GM12892 (cell line): ENCODE data around the gene UBXN6.

ENCODE experiments used
- DNase-seq: peaks from one replicate; pipeline ENCODE4 v3.0.0; 2011; ENCODE audit not compliant: insufficient read length
- FAIRE-seq: peaks from 2 replicates; lab custom pipeline; 2011; peaks lifted over from hg19 to GRCh38; lab: Jason Lieb, UNC
- POLR2A ChIP-seq: IDR thresholded peaks from 2 replicates; pipeline ENCODE4 v1.6.1; 2011; ENCODE audit warnings: low read depth, low read length, control low read depth
- POLR2AphosphoS5 ChIP-seq: IDR thresholded peaks from 2 replicates; pipeline ENCODE4 v1.6.1; 2011; ENCODE audit warnings: low read depth, low read length, control low read depth
- TAF1 ChIP-seq: IDR thresholded peaks from 2 replicates; pipeline ENCODE4 v1.6.1; 2011; ENCODE audit warnings: low read depth, mild to moderate bottlenecking, control low read depth, low read length, borderline replicate concordance

The UBXN6 gene

DNA sequence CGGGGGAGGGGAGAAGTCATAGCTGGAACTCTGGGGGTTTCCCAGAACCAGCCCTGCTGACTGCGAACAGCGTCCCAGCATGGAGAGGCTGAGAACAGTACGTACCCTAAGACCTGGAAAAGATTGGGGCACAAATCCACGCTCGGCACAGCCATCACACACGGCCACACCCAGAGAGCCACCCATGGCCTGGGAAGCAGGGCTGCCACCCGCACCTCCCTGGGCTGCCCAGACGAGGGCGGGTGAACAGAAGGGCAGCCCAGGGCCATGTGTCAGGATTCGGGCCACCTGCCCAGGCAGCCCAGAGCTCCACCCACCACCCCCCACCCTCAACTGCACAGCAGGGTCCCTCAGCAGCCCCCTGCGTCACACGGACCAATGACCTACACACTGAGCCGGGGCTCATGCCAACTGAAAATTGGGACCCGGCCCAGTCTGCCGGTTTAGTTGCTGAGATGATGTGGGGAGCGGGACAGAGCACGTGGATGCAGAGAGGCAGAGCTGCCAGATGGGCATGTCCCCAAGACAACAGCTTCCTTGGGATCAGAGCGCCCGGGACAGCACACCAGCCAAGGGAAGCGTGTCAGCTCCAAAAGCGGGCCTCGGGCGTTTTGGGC, 8.5 kb downstream of the UBXN6 start:
- DNase-seq (no peak), FAIRE-seq (no peak)
- TF ChIP-seq POLR2AphosphoS5 (no peak), TAF1 (no peak), POLR2A (no peak)

DNA sequence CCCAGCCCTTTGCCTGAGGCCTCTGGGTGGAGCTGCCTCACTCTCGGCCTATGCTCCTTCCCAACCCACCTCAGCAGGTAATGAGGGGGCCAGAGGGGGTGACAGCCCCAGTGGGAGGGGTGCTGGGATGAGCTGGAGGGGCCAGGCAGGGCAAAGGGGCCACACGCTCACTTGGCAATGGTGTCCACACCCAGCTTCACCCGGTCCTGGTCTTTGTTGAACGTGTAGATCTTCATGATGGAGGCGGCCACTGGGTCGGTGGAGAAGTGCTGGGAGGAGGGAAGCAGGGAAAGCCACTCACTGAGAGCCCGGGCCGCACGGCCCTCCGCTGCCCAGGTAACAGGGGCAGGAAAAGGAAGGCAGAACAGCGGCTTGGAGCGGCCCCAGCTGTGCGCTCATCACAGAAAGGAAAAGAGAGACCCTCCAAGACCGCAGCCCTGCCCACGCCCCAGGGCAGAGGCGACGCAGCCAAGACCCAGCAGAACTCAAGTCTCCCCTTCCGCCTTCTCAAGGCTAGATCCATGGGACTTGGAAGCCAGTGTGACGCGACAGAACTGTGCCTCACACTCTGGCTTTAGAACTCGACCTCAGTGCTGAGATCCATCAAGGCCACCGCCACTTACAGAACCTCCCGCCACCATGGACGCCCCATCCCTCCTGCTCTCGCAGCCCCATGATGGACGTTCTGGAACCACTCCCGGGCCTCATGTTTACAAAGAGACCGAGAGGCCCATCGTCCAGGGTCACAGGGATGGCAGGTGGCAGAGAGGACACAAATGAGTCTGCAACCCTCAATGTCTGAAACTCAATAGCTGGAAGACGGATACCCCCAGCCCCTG, 9.2 kb downstream of the UBXN6 start:
- no peak for TF ChIP-seq TAF1
- FAIRE-seq: no peak
- DNase-seq: no peak

DNA sequence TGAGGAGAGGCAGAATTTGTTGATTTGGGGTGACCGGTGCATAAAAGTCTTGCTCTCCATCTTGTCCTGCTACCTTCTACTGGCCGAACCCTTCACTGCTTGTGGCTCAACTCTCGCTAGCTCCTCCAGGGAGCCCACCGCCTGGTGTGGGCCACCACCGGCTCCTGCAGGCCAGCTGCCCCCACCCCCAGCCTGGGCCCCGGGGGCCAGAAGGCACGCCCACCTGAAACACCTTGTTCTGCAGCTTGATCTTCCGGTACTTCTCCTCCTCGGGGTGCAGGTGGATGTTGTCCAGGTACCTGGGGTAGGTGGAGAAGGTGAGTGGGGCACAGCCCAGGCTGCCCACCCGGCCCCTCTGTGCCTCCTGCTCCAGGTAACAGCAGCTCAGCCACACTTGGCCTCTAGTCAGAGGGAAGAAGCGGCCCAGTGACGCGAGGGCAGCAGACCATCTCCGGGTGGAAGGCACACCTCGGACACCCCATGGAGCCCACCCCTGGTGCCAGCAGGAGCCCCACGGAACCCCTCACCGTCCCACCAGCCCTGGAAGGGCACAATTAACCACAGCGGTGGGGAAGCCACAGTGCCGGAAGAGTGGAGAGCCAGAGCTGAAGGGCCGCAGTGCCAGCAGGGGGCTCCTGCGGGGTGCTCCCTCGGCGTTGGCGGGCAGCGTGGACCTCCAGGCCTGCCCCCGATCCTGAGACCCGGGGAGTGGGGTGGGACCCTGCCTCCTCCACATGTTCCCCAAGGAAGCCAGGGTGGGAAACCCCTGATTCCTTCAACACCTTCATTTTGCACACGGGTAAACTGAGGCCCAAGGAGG, 10.1 kb downstream of the UBXN6 start:
- no peak for FAIRE-seq

DNA sequence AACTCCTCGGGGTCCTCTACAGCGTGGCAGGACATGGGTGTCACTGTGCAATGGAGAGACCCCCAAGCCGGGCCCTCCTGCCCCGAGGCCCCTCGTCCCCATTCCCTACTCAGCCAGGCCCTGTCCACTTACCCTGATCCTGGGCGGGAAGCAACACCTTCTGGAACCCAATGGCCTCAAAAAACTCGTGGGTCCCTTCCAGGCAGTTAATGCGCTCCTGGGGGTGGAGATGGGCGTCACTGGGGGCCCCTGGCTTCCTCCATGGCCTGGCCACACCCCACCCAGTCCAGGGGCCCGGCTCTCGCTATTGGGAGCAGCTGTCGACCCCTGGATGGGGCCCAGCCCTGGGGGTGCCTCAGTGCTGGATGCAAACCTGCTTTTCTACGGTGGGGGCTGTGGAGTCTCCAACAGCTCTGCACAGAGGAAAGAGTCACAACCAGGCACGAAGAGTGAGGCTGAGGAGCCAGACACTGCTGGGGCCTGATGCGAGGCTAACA, 10.8 kb downstream of the UBXN6 start:
- DNase-seq (no peak), FAIRE-seq (no peak)
- TF ChIP-seq TAF1 (no peak), POLR2AphosphoS5 (no peak), POLR2A (no peak)

More for the DNA sequence above, 10.1 kb downstream of the UBXN6 start:
- DNase-seq: no peak
- TF ChIP-seq POLR2A (no peak), TAF1 (no peak), POLR2AphosphoS5 (no peak)

DNA sequence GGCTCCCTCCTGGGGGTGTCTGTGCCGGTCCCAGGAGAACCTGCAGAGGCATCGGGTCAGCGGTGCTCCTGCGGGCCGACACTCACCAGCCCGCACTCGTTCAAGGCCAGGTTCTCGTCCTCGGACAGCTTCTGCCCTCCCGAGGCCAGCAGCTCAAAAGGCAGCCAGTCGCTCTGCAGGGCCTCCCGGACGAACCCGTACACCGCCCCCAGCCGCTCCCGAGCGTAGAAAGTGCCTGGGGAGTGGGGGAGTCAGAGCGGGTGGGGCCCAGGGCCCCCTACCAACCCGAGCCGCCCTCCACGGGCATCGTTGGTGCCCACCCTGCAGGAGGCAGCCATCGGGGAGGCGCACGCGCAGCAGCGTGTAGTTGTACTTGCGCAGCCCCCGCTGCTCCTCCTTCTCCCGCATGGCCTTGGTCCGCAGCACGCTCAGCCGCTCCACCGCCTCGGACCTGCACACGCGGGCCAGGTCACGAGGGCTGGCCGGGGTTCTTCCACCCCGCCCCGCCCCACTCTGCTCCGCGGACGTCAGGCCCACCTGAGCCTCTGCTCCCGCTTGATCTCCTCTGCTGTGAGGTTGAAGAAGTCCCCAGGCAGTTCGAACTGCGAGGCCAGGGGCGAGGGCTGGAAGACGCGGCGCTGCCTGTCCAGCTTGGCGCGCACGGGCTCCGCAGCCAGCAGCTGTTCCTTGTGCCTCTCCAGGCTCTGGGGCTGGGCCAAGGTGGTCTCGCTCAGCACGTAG, 11.5 kb downstream of the UBXN6 start:
- TF ChIP-seq TAF1 (no peak), POLR2AphosphoS5 (no peak), POLR2A (no peak)
- DNase-seq (no peak), FAIRE-seq (no peak)

DNA sequence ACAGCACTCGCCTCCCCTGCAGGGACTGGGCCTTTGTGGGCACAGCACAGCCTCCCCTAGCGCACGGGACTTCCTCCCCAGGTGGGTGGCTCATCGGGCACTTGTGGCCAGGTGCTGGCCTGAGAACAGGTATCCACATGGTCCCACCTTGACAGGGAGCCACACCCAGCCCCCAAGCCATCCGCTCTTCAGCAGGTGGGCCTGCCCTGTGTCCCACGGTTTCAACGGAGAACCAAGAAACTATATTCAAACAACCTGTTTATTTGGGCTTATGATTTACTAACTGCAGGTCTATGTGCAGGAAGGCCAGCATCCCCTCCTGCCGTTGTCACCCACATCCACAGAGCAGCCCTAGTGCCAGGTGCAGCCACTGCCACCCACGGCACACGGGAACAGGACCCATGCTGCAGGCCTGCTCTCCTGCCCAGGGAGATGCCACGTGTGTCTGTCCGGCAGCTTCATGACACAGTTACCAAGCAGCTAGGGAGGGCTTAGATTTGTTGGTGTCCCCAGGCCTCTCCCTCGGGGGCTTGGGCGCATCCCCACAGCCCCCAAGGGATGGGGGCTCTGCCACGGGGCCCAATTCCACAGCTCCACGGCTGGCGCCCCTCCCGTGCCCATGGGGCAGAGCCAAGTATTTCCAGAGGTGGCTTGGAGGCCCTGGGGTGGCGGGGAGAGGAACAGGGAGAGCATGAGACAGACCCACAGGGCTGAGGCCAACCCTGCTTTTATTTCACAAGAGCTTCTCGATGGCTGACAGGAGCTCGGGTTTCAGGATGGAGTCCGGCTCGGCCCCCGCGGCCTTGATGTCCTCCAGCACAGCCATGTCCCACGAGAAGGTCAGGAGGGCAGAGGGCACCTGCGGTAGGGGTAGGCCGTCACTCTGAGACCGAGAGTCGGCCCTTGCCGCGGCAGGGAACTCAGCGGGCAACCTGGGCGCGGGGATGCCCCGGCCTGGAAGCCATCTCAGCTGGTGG, 12.5 kb downstream of the UBXN6 start:
- no peak for FAIRE-seq
- no peak for DNase-seq
- TF ChIP-seq TAF1: no peak
- TF ChIP-seq POLR2A: peak; percentile 26; the same call in 1 of the 2 replicates

DNA sequence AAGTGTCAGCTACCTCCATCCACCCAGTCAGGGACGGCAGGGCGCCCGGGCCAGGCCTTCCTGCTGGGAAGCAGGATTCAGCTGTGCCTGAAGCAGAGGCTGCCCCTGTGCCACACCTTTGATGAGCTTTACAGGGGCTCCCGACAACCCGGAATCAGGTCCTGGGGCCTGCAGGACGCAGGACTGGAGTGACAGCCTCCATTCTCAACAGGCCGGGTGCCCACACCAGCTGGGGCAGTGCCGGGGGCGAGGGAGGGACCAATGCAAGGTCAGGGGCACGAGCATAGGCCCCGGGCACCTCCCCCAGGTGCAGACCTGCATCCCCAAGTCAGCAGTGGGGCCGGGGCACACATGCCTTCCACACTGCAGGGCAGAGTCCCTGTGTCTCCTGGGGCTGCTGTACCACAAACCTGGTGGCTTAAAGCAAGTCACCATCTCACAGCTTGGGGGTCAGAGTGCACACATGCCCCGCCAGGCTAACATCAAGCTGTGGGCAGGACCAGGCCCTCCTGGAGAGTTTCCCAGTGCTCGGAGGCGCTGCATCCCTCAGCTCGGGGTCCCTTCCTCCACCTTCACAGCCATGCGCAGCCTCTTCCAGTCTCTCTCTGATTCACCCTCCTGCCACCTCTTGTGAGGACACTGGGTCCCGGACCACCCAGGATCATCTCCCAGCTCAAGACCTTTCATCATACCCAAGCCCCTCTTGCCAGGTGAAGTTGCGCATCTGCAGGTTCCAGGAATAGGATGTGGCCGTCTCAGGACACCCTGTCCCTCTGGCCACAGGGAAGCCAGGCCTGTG, 13.4 kb downstream of the UBXN6 start:
- DNase-seq (no peak), FAIRE-seq (no peak)
- TF ChIP-seq TAF1: no peak
- TF ChIP-seq POLR2A: no peak; the same call in none of the 2 replicates
- no peak for TF ChIP-seq POLR2AphosphoS5

DNA sequence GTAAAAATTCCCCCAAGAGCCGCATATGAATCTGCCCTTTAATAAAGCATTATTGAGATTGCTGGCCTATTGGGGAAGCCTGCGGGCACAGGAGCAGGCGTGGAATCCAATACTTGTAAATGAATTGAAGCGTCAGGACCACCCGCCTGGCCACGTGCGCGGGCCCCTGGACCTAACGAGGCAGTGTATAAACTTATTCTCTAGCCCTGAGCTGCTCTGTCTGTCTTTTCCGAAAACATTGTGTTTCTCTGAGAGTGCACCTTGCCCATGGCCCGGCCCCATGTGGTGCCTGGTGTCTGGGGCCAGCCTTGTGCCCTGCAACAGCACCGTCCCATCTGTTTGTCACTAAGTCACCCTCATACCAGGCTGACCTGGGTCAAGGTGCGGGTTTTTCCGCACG, 14.4 kb downstream of the UBXN6 start:
- TF ChIP-seq TAF1 (no peak), POLR2AphosphoS5 (0 out of 2 replicates have a peak, but pooled peaks have one; percentile 22)
- DNase-seq (no peak), FAIRE-seq (no peak)

DNA sequence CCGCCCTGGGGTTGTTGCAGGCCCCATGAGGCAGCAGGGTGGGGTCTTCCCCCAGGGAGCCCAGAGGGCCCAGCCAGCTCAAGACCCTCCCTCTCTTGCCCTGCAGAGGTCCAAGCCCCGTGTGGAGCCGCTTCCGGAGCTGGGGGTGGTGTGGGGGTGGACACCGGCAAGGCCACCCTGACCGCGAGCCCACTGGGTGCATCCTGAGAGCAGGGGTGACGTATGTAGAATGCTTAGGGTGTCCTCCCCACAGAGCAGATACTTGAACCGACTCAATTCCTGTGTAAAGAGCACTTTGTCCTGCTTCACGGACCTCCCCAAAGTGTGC, 14.8 kb downstream of the UBXN6 start:
- DNase-seq (no peak), FAIRE-seq (no peak)
- TF ChIP-seq POLR2A (no peak), POLR2AphosphoS5 (no peak), TAF1 (no peak)

DNA sequence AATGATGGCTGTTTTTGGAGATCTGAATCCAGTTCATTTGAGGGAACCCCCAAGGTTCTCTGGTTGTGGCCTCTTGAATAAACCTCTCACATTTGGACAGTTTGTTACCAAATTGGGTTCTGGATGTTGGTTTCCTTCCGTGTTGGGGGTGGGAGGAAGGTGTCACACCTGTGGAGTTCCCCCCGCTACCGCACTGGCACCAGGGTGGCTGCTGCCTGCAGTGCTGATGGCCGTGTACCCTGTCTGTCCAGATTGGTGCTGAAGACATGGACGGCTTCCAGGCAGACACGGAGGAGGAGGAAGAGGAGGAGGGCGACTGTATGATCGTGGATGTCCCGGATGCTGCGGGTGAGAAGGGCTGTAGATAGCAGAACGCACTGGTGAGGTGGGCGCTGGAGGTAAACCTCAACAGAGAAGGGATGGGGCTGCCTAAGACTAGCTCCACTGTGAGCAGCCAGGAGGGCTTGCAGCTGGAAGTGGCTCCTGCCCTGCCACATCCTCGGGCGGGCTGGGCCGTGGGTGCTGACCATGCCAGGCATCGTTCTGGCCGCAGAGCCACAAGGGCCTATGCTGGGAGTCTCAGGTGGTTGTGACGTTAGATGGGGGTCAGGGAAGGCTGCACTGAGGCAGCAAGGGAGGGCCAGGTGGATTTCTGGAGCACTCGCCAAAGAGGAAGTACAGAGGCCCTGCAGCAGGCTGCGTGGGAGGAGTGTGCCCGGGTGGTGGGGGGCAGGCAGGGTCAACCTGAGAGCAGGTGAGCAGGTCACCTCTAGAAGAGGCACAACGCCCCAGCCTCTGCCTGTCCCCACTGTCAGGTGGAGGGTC, 15.4 kb downstream of the UBXN6 start:
- TF ChIP-seq POLR2A (peak; percentile 22; the same call in 1 of the 2 replicates), TAF1 (no peak), POLR2AphosphoS5 (no peak; the same call in 1 of the 2 replicates)
- DNase-seq: no peak
- peak; percentile 88 for FAIRE-seq
